Right lobe of liver (tissue), 4 donors: Measurements from ENCODE around the gene C6orf132.

ENCODE experiments used
- CTCF ChIP-seq, 4 donors: fragments of 200-600 bp in 3 of 4; fragments of 450-650 bp in 1 of 4; IDR thresholded peaks; one replicate each; pipeline versions ENCODE4 v1.5.1 to v1.8.0; 2016 to 2022; ENCODE audit warnings: antibody characterized with exemption in 4 of 4, mild to moderate bottlenecking in 2 of 4
- POLR2A ChIP-seq: fragments of 450-650 bp; IDR thresholded peaks from one replicate; pipeline ENCODE4 v1.6.1; 2017; ENCODE audit warnings: antibody characterized with exemption, mild to moderate bottlenecking
- donor health status: DM: no; HTN: no; CAD: no.
- donor health status: DM: no; HTN: no; CAD: no.
- donor health status: DM: no; HTN: yes; CAD: no.

GRCh38 chr6:42179945-42180313, 37.5 kb upstream of the C6orf132 start:
- no peak for TF ChIP-seq CTCF (IDR thresholded peaks at IDR 0.05)
- no peak for TF ChIP-seq POLR2A
